Effector memory CD4-positive, alpha-beta T cell (primary cell): ENCODE data around the gene GSKIP.

Experiments
- DNase-seq, 3 donors: peaks; one replicate each; pipeline ENCODE4 v3.0.0-alpha.2; 2020
- H3K27ac ChIP-seq: 2 replicates; pipeline ENCODE4 v1.7.0; 2013; ENCODE audit warnings: mild to moderate bottlenecking, low read length, moderate library complexity; ENCODE audit not compliant: insufficient read depth, poor library complexity, severe bottlenecking
- H3K27me3 ChIP-seq: replicated peaks from 2 replicates; pipeline ENCODE4 v1.7.0; 2013; ENCODE audit warnings: mild to moderate bottlenecking, low read length; ENCODE audit not compliant: insufficient read depth, control insufficient read depth, poor library complexity, severe bottlenecking
- H3K36me3 ChIP-seq: 2 replicates; pipeline ENCODE4 v1.7.0; 2013; ENCODE audit warnings: mild to moderate bottlenecking, low read length, moderate library complexity; ENCODE audit not compliant: control insufficient read depth, insufficient read depth
- H3K4me1 ChIP-seq: 2 replicates; pipeline ENCODE4 v1.7.0; 2013; ENCODE audit warnings: low read length, mild to moderate bottlenecking; ENCODE audit not compliant: control insufficient read depth, insufficient read depth, poor library complexity, severe bottlenecking
- H3K4me3 ChIP-seq: 2 replicates; pipeline ENCODE4 v1.7.0; 2013; ENCODE audit warnings: low read length, low read depth, mild to moderate bottlenecking; ENCODE audit not compliant: insufficient read depth, poor library complexity, severe bottlenecking
- H3K9me3 ChIP-seq: 2 replicates; pipeline ENCODE4 v1.7.0; 2013; ENCODE audit warnings: mild to moderate bottlenecking, low read length, moderate library complexity; ENCODE audit not compliant: control insufficient read depth

GSKIP gene

DNA sequence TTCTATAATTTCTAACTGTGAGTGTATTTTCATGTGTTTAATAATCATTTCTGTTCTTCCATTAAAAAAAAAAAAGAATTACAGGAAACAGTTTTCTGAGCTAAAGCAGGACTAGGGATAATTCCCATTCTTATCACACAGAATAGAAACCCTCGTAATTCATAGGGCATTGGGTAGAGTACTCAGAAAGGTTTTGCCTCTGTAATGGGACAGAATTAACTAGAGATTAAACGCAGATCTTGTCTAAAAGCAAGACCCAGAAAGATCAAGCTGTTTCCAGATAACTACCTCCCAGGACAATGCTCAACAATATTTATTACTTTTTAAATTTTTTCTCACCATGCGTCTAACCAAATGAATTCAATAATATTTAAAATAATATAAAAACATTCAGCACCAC, 10.2 kb downstream of the GSKIP start:
- Histone ChIP-seq H3K9me3 (no peaks in the 10 kb centered on the region), H3K4me3 (no peak overlapping the region), H3K27me3 (no peaks in the 10 kb centered on the region), H3K36me3 (no peaks in the 10 kb centered on the region), H3K27ac (no peak overlapping the region), H3K4me1 (no peaks in the 10 kb centered on the region)
- no peak for DNase-seq

DNA sequence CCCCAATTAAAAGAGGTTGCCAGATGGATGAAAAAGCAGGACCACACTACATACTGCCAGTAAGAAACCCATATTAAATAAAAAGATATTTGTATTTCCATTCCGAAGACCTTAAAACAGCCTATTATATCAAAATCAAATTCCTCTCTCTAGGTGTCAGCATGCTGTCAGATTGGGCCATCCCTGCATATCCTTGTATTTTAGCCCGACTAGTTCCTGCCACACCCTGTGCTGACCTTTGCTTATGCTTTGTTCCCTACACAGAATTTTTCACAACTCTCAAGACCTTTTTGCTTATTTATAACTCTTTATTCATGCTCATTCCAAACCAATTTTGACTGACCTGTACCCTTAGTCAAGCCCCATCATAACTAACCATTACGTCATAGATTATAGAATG, 12.8 kb downstream of the GSKIP start:
- no peak overlapping the region for H3K27ac ChIP-seq
- no peaks in the 10 kb centered on the region for H3K4me1 ChIP-seq
- H3K36me3 ChIP-seq = no peaks in the 10 kb centered on the region
- H3K4me3 ChIP-seq = no peak overlapping the region
- no peaks in the 10 kb centered on the region for H3K9me3 ChIP-seq
- H3K27me3 ChIP-seq = no peaks in the 10 kb centered on the region
- no peak for DNase-seq

DNA sequence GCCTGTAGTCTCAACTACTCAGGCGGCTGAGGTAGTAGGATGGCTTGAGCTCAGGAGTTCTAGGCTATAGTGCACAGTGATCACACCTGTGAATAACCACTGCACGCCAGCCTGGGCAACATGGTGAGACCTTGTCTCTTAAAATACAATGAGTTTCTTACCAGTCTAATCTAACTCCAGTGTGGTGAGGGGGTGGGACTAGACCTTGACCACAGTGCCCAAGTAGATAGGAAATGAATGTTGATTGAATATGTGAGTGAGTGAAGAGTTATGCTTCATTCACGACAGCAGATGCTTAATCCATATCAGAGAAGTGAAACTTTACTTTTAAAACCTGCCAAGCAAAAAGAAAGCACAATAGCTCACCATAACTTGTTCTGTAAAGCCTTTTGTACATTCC, 17.4 kb downstream of the GSKIP start:
- Histone ChIP-seq H3K9me3 (no peaks in the 10 kb centered on the region), H3K36me3 (peaks cover 21% of the 10 kb centered on the region), H3K27ac (no peak overlapping the region), H3K27me3 (no peaks in the 10 kb centered on the region), H3K4me1 (no peaks in the 10 kb centered on the region), H3K4me3 (no peak overlapping the region)
- no peak for DNase-seq

DNA sequence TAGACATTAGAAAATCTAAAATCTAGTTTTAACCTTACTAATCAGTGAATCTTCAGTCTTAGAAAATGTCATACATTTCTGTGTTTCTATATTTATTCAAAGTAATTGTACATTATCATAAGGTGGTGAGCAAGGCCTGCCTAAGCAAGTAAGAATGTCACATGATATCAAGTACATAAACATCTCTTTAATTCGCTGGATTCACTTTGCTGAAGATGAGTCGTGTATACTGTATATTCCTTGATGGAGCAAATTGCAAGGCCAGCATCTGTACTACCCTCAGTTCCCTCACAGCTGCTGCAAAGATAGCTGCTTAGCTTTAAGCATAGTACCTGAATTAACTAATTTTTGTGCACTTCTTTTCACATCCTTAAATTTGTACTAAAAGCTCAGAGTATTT, 20.1 kb downstream of the GSKIP start:
- no peak for DNase-seq
- no peak overlapping the region for H3K27ac ChIP-seq
- peaks cover 21% of the 10 kb centered on the region for H3K36me3 ChIP-seq
- no peaks in the 10 kb centered on the region for H3K27me3 ChIP-seq
- no peaks in the 10 kb centered on the region for H3K4me1 ChIP-seq
- H3K9me3 ChIP-seq = no peaks in the 10 kb centered on the region
- H3K4me3 ChIP-seq = no peak overlapping the region

DNA sequence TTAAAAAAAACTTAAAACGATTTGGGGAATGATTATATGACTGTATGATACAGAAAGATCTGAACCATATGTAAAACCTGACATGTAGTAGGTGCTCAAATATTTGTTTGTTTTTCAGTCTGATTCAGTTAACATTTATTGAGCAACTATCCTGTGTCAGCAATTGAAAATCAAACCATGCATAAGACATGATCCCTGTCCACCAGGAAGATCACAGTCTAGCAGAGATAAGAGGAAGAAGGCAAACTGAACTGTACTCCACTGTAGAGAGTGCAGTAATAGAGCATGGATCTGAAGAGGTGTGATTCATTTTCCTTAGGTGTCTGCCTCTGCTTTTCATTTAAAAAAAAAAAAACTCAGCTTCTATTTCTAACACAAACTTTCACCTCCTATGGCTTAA, 20.7 kb downstream of the GSKIP start:
- no peak for DNase-seq
- no peaks in the 10 kb centered on the region for H3K9me3 ChIP-seq

DNA sequence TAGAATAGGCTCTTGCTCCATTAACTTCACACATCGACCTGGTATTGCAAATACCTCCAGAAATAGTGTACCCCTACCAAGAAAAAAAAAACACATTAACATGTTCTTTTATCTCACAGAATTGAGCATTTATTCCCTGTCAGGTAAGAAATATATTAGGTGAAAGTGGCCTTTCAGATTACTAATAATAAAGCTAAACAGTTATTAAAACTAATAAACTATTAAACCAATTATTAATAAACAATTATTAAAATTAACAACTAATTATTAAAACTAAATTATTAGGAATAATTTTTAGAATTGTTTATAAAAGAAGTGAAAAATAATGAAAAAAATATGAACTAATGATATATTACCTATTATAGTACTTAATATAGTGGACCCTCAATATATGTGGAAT, 21.4 kb downstream of the GSKIP start:
- Histone ChIP-seq H3K4me3 (no peak overlapping the region), H3K27me3 (no peaks in the 10 kb centered on the region), H3K36me3 (peaks cover 21% of the 10 kb centered on the region), H3K4me1 (no peaks in the 10 kb centered on the region), H3K9me3 (no peaks in the 10 kb centered on the region), H3K27ac (no peak overlapping the region)
- DNase-seq = no peak

More for the DNA sequence above, 20.7 kb downstream of the GSKIP start:
- H3K4me1 ChIP-seq = no peaks in the 10 kb centered on the region
- H3K36me3 ChIP-seq = peaks cover 21% of the 10 kb centered on the region
- no peak overlapping the region for H3K27ac ChIP-seq
- no peak overlapping the region for H3K4me3 ChIP-seq
- H3K27me3 ChIP-seq = no peaks in the 10 kb centered on the region

DNA sequence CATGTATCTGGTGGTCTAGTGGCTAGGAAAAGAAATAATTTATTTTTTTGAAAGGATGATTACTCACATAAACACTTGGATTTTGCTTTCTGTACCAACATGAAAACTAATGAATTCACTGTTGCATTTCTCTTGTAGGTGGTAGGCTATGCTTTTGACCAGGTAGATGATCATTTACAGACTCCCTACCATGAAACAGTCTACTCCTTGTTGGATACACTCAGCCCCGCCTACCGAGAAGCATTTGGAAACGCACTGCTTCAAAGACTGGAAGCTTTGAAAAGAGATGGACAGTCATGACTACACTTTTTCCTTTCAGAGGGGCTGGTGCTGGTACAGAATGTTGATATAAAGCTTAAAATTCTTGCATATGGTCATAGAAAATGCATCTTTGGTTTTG, 22.1 kb downstream of the GSKIP start:
- Histone ChIP-seq H3K27ac (no peak overlapping the region), H3K4me3 (no peak overlapping the region), H3K9me3 (no peaks in the 10 kb centered on the region), H3K27me3 (no peaks in the 10 kb centered on the region), H3K36me3 (peaks cover 21% of the 10 kb centered on the region), H3K4me1 (no peaks in the 10 kb centered on the region)
- DNase-seq = no peak

DNA sequence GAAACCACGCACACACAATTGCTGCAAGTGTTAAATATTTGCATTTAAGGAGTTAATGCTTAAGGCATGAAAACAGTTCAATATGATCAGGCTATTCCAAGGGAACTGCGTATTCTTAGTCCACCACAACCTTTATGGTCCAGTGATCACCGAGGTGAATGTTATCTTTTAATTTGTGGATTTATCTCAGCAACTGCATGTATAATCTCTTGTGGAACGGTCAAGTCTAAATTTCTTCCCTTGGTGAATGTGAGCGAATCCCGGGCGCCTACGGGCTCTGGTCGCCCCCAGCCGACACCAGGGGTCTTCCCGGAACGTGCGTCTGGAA, 27.6 kb downstream of the GSKIP start:
- Histone ChIP-seq H3K27ac (no peak overlapping the region), H3K9me3 (no peaks in the 10 kb centered on the region), H3K4me1 (peaks cover 7% of the 10 kb centered on the region), H3K27me3 (no peaks in the 10 kb centered on the region), H3K36me3 (no peaks in the 10 kb centered on the region), H3K4me3 (peak overlapping the region; percentile 89)
- DNase-seq = no peak

DNA sequence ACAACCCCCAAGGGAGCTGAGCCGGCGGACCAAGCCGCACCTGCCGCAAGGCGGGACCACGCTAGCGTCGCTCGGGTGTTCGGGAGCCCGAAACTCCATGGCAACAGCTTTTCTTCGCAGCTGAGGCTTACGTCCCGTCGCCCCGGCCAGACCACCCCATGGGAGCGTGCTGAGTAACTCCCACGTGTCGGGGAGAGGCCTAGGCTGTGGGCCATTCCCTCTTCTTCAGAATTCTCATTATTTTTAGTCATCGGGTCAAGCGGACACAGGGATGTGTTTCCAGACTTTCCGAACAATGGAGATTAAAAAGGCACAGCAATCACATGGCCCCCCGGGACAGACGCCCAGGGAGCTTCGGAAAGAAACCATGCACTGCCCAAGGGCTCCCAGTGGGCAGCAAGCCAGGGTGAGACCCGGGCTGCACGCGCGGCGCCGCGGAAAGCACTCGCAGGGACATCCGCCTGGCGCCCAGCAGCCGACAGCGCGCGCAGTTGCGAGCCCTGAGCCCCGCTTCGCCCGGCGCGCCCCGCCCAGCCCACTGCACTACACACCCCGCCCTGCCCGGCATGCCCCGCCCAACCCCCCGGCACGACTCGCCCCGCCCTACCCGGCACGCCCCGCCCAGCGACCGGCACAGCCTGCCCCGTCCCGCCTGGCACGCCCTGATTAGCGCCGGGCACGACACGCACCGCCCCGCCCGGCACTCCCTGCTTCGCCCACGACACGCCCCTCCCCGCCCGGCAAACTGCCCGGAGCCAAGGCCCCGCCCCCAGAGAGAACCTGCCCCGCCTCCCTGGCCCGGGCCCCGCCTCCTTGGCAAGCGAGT, 28.2 kb downstream of the GSKIP start:
- Histone ChIP-seq H3K27me3 (no peaks in the 10 kb centered on the region), H3K36me3 (no peaks in the 10 kb centered on the region), H3K4me3 (peak overlapping the region; percentile 89), H3K4me1 (peaks cover 7% of the 10 kb centered on the region), H3K27ac (peak overlapping the region; percentile 65), H3K9me3 (no peaks in the 10 kb centered on the region)
- DNase-seq = peak; percentile 98 to 99 (median 99)

DNA sequence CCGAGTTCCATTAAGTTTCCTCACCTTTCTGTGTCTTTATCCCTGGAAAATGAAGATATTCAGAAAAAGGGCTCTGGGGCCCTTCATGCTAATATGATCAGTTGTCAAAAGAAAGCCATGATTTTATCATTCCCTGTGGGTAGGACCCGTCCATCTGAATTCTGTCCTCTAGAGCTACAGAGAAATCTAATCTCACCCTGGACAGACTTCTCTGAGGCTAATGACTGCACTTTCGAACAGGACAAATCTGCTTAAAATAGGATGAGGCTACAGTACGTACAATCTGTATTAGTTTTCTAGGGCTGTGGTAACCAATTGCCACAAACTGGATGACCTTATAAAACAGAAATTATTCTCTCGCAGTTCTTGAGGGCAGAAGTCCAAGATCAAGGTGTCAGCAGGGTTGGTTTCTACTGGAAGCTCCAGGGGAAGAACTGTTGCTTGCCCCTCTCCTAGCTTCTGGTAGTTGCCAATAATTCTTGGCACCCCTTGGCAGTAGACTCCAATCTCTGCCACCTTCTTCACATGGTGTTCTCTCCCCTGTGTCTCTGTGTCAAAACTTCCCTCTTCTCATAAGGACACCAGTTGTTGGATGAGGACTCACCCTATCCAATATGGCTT, 29.9 kb downstream of the GSKIP start:
- no peak overlapping the region for H3K27ac ChIP-seq
- H3K9me3 ChIP-seq = no peaks in the 10 kb centered on the region
- no peaks in the 10 kb centered on the region for H3K27me3 ChIP-seq
- peaks cover 7% of the 10 kb centered on the region for H3K4me1 ChIP-seq
- H3K4me3 ChIP-seq = no peak overlapping the region
- no peaks in the 10 kb centered on the region for H3K36me3 ChIP-seq
- no peak for DNase-seq
